K562 (cell line): ENCODE measurements around the gene ZEB2. TPM values are rescaled to one million over a fixed set of nuclear protein-coding genes. Genes with fewer than 3 reads are reported as not detected.

ENCODE experiments used
- CEBPG ChIP-seq, 3 experiments: fragments of 200-800 bp in 1 of 3; sonication (Bioruptor generic) in 1 of 3; sonication (generic) in 1 of 3; formaldehyde crosslinking in 1 of 3; IDR thresholded peaks in 2 of 3; conservative IDR thresholded peaks in 1 of 3; 2 replicates each; pipeline versions ENCODE4 v1.6.1 to v1.8.0; 2016 to 2022; ENCODE audit warnings: missing compliant biosample characterization in 2 of 3, missing genetic modification characterization in 2 of 3, mild to moderate bottlenecking in 1 of 3, missing genetic modification reagents in 1 of 3
- CHD2 ChIP-seq: IDR thresholded peaks from 2 replicates; pipeline ENCODE4 v1.6.1; 2011; ENCODE audit warnings: low read depth, low read length
- FOXA3 ChIP-seq, 2 experiments: fragments of 450-650 bp in 1 of 2; sonication (generic) in 1 of 2; formaldehyde crosslinking; IDR thresholded peaks in 1 of 2; conservative IDR thresholded peaks in 1 of 2; 2 replicates each; pipeline versions ENCODE4 v1.4.0 to v1.8.0; 2020 to 2022; ENCODE audit warnings: mild to moderate bottlenecking in 2 of 2, missing genetic modification reagents in 1 of 2
- HCFC1 ChIP-seq: IDR thresholded peaks from 2 replicates; pipeline ENCODE4 v1.6.1; 2012; ENCODE audit warnings: low read depth, low read length, improper control_type of control experiment
- HNRNPUL1 ChIP-seq: fragments of 200-400 bp; formaldehyde crosslinking; IDR thresholded peaks from 2 replicates; pipeline ENCODE4 v1.6.1; 2017; ENCODE audit warnings: low read length
- JUNB ChIP-seq: fragments of 450-650 bp; formaldehyde crosslinking; conservative IDR thresholded peaks from 2 replicates; pipeline ENCODE4 v1.4.0; 2020; ENCODE audit warnings: mild to moderate bottlenecking
- KDM4B ChIP-seq, 2 experiments: fragments of 450-650 bp in 1 of 2; sonication (generic) in 1 of 2; IDR thresholded peaks; 2 replicates each; pipeline ENCODE4 v1.6.1; 2016 to 2017; ENCODE audit warnings: borderline replicate concordance in 2 of 2, antibody characterized with exemption in 1 of 2, low read depth in 1 of 2, mild to moderate bottlenecking in 1 of 2
- MTA2 ChIP-seq: fragments of 450-650 bp; IDR thresholded peaks from 2 replicates; pipeline ENCODE4 v1.6.1; 2016; ENCODE audit warnings: low read depth
- NFIC ChIP-seq: fragments of 450-650 bp; IDR thresholded peaks from 2 replicates; pipeline ENCODE4 v1.6.1; 2017; ENCODE audit warnings: mild to moderate bottlenecking, inconsistent platforms
- NR2C2 ChIP-seq, 2 experiments: fragments of 200-800 bp in 1 of 2; sonication (Bioruptor generic) in 1 of 2; sonication (generic) in 1 of 2; formaldehyde crosslinking in 1 of 2; IDR thresholded peaks; 2 replicates each; pipeline versions ENCODE4 v1.6.1 to v1.8.0; 2016 to 2022; ENCODE audit warnings: mild to moderate bottlenecking in 1 of 2, missing compliant biosample characterization in 1 of 2, missing genetic modification characterization in 1 of 2, missing genetic modification reagents in 1 of 2
- RBM15 ChIP-seq: fragments of 200-400 bp; formaldehyde crosslinking; IDR thresholded peaks from 2 replicates; pipeline ENCODE4 v1.6.1; 2018; ENCODE audit warnings: mild to moderate bottlenecking, low read length, moderate library complexity; ENCODE audit not compliant: insufficient read depth
- RBM25 ChIP-seq: fragments of 200-400 bp; formaldehyde crosslinking; IDR thresholded peaks from 2 replicates; pipeline ENCODE4 v1.6.1; 2018; ENCODE audit warnings: low read length, low read depth, moderate library complexity; ENCODE audit not compliant: severe bottlenecking
- SMARCA4 ChIP-seq: fragments of 450-650 bp; IDR thresholded peaks from 2 replicates; pipeline ENCODE4 v1.6.1; 2016
- SMARCE1 ChIP-seq: fragments of 450-650 bp; IDR thresholded peaks from 2 replicates; pipeline ENCODE4 v1.7.1; 2016; ENCODE audit warnings: mild to moderate bottlenecking
- SOX6 ChIP-seq: fragments of 450-650 bp; IDR thresholded peaks from 2 replicates; pipeline ENCODE4 v1.6.1; 2014; ENCODE audit warnings: mild to moderate bottlenecking
- TAF9B ChIP-seq: fragments of 450-650 bp; IDR thresholded peaks from 2 replicates; pipeline ENCODE4 v1.6.1; 2018; ENCODE audit warnings: mild to moderate bottlenecking; ENCODE audit not compliant: partially characterized antibody
- ZBTB17 ChIP-seq: fragments of 450-650 bp; formaldehyde crosslinking; IDR thresholded peaks from 2 replicates; pipeline ENCODE4 v1.4.0; 2020; ENCODE audit warnings: mild to moderate bottlenecking
- ZNF23 ChIP-seq: fragments of 250-450 bp; sonication (Bioruptor Pico); IDR thresholded peaks from 2 replicates; pipeline ENCODE4 v1.4.0; 2020; ENCODE audit warnings: mild to moderate bottlenecking
- ZNF79 ChIP-seq: fragments of 250-450 bp; sonication (Bioruptor Pico); IDR thresholded peaks from 2 replicates; pipeline ENCODE4 v1.4.0; 2020; ENCODE audit warnings: low read depth, mild to moderate bottlenecking, moderate library complexity
- polyA plus RNA-seq, 8 experiments: library from polyadenylated mRNA; depleted of rRNA in 4 of 8; stranded (reverse) in 5 of 8; unstranded in 3 of 8; fragments of >200 nt; fragmentation: Nextera tagmentation in 2 of 8; fragmentation: Illumina TruSeq in 1 of 8; extraction: Ambion mirVana in 2 of 8; extraction: Trizol in 1 of 8; gene quantifications; 2 replicates each; pipeline versions ENCODE4 v1.2.1 to v1.2.3, GENCODE V29; 2011 to 2014; ENCODE audit warnings: inconsistent platforms in 1 of 8, missing spikeins in 1 of 8
- total RNA-seq, 7 experiments: library from RNA; depleted of rRNA in 6 of 7; stranded (reverse); fragments of >200 nt in 6 of 7; fragmentation: Illumina TruSeq in 2 of 7; extraction: Trizol in 2 of 7; gene quantifications; 2 replicates each; pipeline versions ENCODE4 v1.2.1 to v1.2.3, GENCODE V29; 2011 to 2021; ENCODE audit warnings: low replicate concordance in 1 of 7
- TF ChIP-seq, protein P1 (sequence below), 2 experiments: fragments of 450-650 bp; IDR thresholded peaks; 2 replicates each; pipeline ENCODE4 v1.6.1; 2016
- TF ChIP-seq, protein P2 (sequence below): sonication (generic); formaldehyde crosslinking; IDR thresholded peaks from 2 replicates; pipeline ENCODE4 v1.8.1; 2023; ENCODE audit warnings: mild to moderate bottlenecking, missing genetic modification reagents
- TF ChIP-seq, protein P3 (sequence below), 2 experiments: fragments of 200-800 bp in 1 of 2; sonication (Bioruptor generic) in 1 of 2; sonication (generic) in 1 of 2; formaldehyde crosslinking in 1 of 2; IDR thresholded peaks in 1 of 2; conservative IDR thresholded peaks in 1 of 2; 2 replicates each; pipeline versions ENCODE4 v1.5.0 to v1.6.1; 2016 to 2020; ENCODE audit warnings: missing compliant biosample characterization in 1 of 2, missing genetic modification characterization in 1 of 2, missing genetic modification reagents in 1 of 2
- TF ChIP-seq, protein P4 (sequence below): fragments of 450-650 bp; IDR thresholded peaks from one replicate; pipeline ENCODE4 v1.6.1; 2018; ENCODE audit warnings: mild to moderate bottlenecking, moderate library complexity; ENCODE audit not compliant: partially characterized antibody

The ZEB2 gene
- total and polyA plus RNA-seq, 9 of the 15 experiments (the other 6 are each of a cell fraction or from before 2014, with no cell fraction given) = 15.1 to 113 (median 72.3) TPM

- TF ChIP-seq CHD2 (no peak), MTA2 (0 out of 2 replicates have a peak, but pooled peaks have one; percentile 7), TAF9B (no peak), JUNB (CRISPR knock-in tag) (no peak), SMARCA4 (peak; percentile 47; the same call in 1 of the 2 replicates), FOXA3 (CRISPR knock-in tag; conservative IDR thresholded peaks at IDR 0.05 in 1 of 2, IDR thresholded peaks at IDR 0.05 in 1 of 2) (no peak), HNRNPUL1 (no peak), KDM4B (IDR thresholded peaks at IDR 0.05; ENCODE audit: borderline replicate concordance in 2 of 2, low read depth in 1 of 2) (no peak), ZBTB17 (no peak), HCFC1 (no peak), SOX6 (no peak), SMARCE1 (no peak), NFIC (no peak), RBM25 (no peak), NR2C2 (CRISPR knock-in tag; IDR thresholded peaks at IDR 0.05) (no peak), NR2C2 (tag; IDR thresholded peaks at IDR 0.05) (no peak), RBM15 (no peak), ZNF23 (no peak), CEBPG (CRISPR knock-in tag; IDR thresholded peaks at IDR 0.05) (no peak), CEBPG (tag; conservative IDR thresholded peaks at IDR 0.05 in 1 of 2, IDR thresholded peaks at IDR 0.05 in 1 of 2) (peak in 1 of 2 experiments; percentile 50; a peak in 1 of 4 replicates), ZNF79 (CRISPR knock-in tag) (no peak)
- TF ChIP-seq, protein P1, sequence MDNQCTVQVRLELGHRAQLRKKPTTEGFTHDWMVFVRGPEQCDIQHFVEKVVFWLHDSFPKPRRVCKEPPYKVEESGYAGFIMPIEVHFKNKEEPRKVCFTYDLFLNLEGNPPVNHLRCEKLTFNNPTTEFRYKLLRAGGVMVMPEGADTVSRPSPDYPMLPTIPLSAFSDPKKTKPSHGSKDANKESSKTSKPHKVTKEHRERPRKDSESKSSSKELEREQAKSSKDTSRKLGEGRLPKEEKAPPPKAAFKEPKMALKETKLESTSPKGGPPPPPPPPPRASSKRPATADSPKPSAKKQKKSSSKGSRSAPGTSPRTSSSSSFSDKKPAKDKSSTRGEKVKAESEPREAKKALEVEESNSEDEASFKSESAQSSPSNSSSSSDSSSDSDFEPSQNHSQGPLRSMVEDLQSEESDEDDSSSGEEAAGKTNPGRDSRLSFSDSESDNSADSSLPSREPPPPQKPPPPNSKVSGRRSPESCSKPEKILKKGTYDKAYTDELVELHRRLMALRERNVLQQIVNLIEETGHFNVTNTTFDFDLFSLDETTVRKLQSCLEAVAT (IDR thresholded peaks at IDR 0.05) = no peak
- TF ChIP-seq, protein P2, sequence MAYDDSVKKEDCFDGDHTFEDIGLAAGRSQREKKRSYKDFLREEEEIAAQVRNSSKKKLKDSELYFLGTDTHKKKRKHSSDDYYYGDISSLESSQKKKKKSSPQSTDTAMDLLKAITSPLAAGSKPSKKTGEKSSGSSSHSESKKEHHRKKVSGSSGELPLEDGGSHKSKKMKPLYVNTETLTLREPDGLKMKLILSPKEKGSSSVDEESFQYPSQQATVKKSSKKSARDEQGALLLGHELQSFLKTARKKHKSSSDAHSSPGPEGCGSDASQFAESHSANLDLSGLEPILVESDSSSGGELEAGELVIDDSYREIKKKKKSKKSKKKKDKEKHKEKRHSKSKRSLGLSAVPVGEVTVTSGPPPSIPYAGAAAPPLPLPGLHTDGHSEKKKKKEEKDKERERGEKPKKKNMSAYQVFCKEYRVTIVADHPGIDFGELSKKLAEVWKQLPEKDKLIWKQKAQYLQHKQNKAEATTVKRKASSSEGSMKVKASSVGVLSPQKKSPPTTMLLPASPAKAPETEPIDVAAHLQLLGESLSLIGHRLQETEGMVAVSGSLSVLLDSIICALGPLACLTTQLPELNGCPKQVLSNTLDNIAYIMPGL (CRISPR knock-in tag) = no peak
- TF ChIP-seq, protein P3, sequence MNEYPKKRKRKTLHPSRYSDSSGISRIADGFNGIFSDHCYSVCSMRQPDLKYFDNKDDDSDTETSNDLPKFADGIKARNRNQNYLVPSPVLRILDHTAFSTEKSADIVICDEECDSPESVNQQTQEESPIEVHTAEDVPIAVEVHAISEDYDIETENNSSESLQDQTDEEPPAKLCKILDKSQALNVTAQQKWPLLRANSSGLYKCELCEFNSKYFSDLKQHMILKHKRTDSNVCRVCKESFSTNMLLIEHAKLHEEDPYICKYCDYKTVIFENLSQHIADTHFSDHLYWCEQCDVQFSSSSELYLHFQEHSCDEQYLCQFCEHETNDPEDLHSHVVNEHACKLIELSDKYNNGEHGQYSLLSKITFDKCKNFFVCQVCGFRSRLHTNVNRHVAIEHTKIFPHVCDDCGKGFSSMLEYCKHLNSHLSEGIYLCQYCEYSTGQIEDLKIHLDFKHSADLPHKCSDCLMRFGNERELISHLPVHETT (CRISPR knock-in tag; conservative IDR thresholded peaks at IDR 0.05 in 1 of 2, IDR thresholded peaks at IDR 0.05 in 1 of 2) = peak in 1 of 2 experiments; percentile 44; a peak in 1 of 4 replicates
- TF ChIP-seq, protein P4, sequence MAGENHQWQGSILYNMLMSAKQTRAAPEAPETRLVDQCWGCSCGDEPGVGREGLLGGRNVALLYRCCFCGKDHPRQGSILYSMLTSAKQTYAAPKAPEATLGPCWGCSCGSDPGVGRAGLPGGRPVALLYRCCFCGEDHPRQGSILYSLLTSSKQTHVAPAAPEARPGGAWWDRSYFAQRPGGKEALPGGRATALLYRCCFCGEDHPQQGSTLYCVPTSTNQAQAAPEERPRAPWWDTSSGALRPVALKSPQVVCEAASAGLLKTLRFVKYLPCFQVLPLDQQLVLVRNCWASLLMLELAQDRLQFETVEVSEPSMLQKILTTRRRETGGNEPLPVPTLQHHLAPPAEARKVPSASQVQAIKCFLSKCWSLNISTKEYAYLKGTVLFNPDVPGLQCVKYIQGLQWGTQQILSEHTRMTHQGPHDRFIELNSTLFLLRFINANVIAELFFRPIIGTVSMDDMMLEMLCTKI = no peak
Measured at GRCh38 chr2:144377914-144378313, 142.0 kb downstream of the ZEB2 start (continued).
